Epithelial cell of proximal tubule (primary cell): Measurements from ENCODE around the gene RRM2. TPM values are rescaled to one million over a fixed set of nuclear protein-coding genes. Genes with fewer than 3 reads are reported as not detected.

Source experiments
- DNase-seq: peaks from one replicate; pipeline ENCODE4 v3.0.0-alpha.2; 2011; ENCODE audit warnings: low read depth
- H3K4me3 ChIP-seq: 2 replicates; pipeline ENCODE4 v1.5.1; 2011; ENCODE audit warnings: low read depth, mild to moderate bottlenecking, low read length
- CTCF ChIP-seq: conservative IDR thresholded peaks from 2 replicates; pipeline ENCODE4 v1.5.1; 2012; ENCODE audit warnings: low read depth, mild to moderate bottlenecking, low read length
- total RNA-seq: library from RNA; depleted of rRNA; stranded (reverse); fragments of >200 nt; gene quantifications from 2 replicates; pipeline ENCODE4 v1.2.3, GENCODE V29; 2015

The RRM2 gene
- total RNA-seq, 1 donor from 2014 or later: 214 TPM

- peak; percentile 63 for DNase-seq
- TF ChIP-seq CTCF: no peak
These were observed 1.5 kb upstream of the RRM2 start for GRCh38 chr2:10120877-10121574.

GRCh38 chr2:10123281-10123680 lies 742 bp downstream of the RRM2 start:
- TF ChIP-seq CTCF: no peak
- no peak for DNase-seq
- H3K4me3 ChIP-seq: peak overlapping the region; percentile 63

More at GRCh38 chr2:10120877-10121574, 1.5 kb upstream of the RRM2 start:
- H3K4me3 ChIP-seq: peak overlapping the region; percentile 63

GRCh38 chr2:10124538-10125045 lies 2.1 kb downstream of the RRM2 start:
- peak; percentile 55 for DNase-seq
- no peak overlapping the region for H3K4me3 ChIP-seq

GRCh38 chr2:10125842-10126631 lies 3.5 kb downstream of the RRM2 start:
- no peak for TF ChIP-seq CTCF
- no peak for DNase-seq
- no peak overlapping the region for H3K4me3 ChIP-seq

More at GRCh38 chr2:10124538-10125045, 2.1 kb downstream of the RRM2 start:
- TF ChIP-seq CTCF: peak; percentile 68

GRCh38 chr2:10126632-10127026 lies 4.1 kb downstream of the RRM2 start:
- DNase-seq: no peak
- TF ChIP-seq CTCF: no peak
- no peak overlapping the region for H3K4me3 ChIP-seq

- TF ChIP-seq CTCF: no peak
- no peak overlapping the region for H3K4me3 ChIP-seq
- DNase-seq: no peak
These were observed 5.9 kb downstream of the RRM2 start for GRCh38 chr2:10128420-10128819.
